ENCODE data around the gene TMEM235. TPM values are rescaled to one million over a fixed set of nuclear protein-coding genes. Genes with fewer than 3 reads are reported as not detected.
"Not testable (repeated sequence)": the region's sequence is repeated elsewhere in the genome, so short reads cannot be mapped to it uniquely, and the experiment has no call there.

The TMEM235 gene
- total RNA-seq, 1 donor from 2014 or later: not detected

GRCh38 chr17:78252111-78252634 is 20.7 kb downstream of the TMEM235 start:
- Histone ChIP-seq H3K4me2 (no peak overlapping the region), H3K9ac (no peak overlapping the region), H3K27me3 (no peaks in the 10 kb centered on the region), H3K36me3 (no peaks in the 10 kb centered on the region), H3K79me2 (ENCODE audit: low read depth) (peaks cover 6% of the 10 kb centered on the region), H3F3A (ENCODE audit: low read depth) (no peaks in the 10 kb centered on the region), H3K4me1 (peaks cover 20% of the 10 kb centered on the region), H4K20me1 (ENCODE audit: low read depth) (no peaks in the 10 kb centered on the region), H3K4me3 (no peak overlapping the region), H3K27ac (no peak overlapping the region), H3K9me3 (ENCODE audit: low read depth) (no peaks in the 10 kb centered on the region), H2AFZ (replicated peaks) (no peak overlapping the region)
- Mint-ChIP-seq H3K4me1 (peaks cover 35% of the 10 kb centered on the region), H3K27me3 (ENCODE audit: insufficient read depth, low read depth) (peaks cover 4% of the 10 kb centered on the region), H3K4me3 (no peak overlapping the region), H3K27ac (no peak overlapping the region), H3K9me3 (peaks cover 3% of the 10 kb centered on the region), H3K36me3 (no peaks in the 10 kb centered on the region)
- TF ChIP-seq EZH2 (IDR thresholded peaks at IDR 0.05) (no peak), CTCF (IDR thresholded peaks at IDR 0.05) (no peak)
- DNase-seq (ENCODE audit: low spot score): no peak

GRCh38 chr17:78252701-78253635 is 21.5 kb downstream of the TMEM235 start:
- Histone ChIP-seq H3K4me3 (no peak overlapping the region), H3F3A (ENCODE audit: low read depth) (no peaks in the 10 kb centered on the region), H3K4me1 (peaks cover 28% of the 10 kb centered on the region), H2AFZ (replicated peaks) (no peak overlapping the region), H3K36me3 (no peaks in the 10 kb centered on the region), H3K4me2 (no peak overlapping the region), H3K27me3 (no peaks in the 10 kb centered on the region), H3K9me3 (ENCODE audit: low read depth) (no peaks in the 10 kb centered on the region), H4K20me1 (ENCODE audit: low read depth) (no peaks in the 10 kb centered on the region), H3K27ac (no peak overlapping the region), H3K79me2 (ENCODE audit: low read depth) (peaks cover 6% of the 10 kb centered on the region), H3K9ac (no peak overlapping the region)
- no peak for DNase-seq (ENCODE audit: low spot score)
- H3K36me3 Mint-ChIP-seq: no peaks in the 10 kb centered on the region
- peaks cover 39% of the 10 kb centered on the region for H3K4me1 Mint-ChIP-seq
- TF ChIP-seq EZH2 (IDR thresholded peaks at IDR 0.05) (no peak), EZH2phosphoT487 (IDR thresholded peaks at IDR 0.05) (no peak), CTCF (IDR thresholded peaks at IDR 0.05) (no peak)
- no peaks in the 10 kb centered on the region for H3K9me3 Mint-ChIP-seq
- peaks cover 4% of the 10 kb centered on the region for H3K27me3 Mint-ChIP-seq (ENCODE audit: insufficient read depth, low read depth)
- H3K4me3 Mint-ChIP-seq: peak overlapping the region; percentile 82
- H3K27ac Mint-ChIP-seq: no peak overlapping the region

- not testable (repeated sequence) for H3K27ac ChIP-seq, H3K27ac Mint-ChIP-seq
These were observed 22.2 kb downstream of the TMEM235 start for GRCh38 chr17:78253636-78253945.

More at GRCh38 chr17:78253636-78253945, 22.2 kb downstream of the TMEM235 start:
- not testable (repeated sequence) for H2AFZ ChIP-seq (replicated peaks); H4K20me1 ChIP-seq (ENCODE audit: low read depth); DNase-seq (ENCODE audit: low spot score); H3K36me3 ChIP-seq; H3K9me3 ChIP-seq (ENCODE audit: low read depth); H3K9ac ChIP-seq; H3K27me3 Mint-ChIP-seq (ENCODE audit: insufficient read depth, low read depth); H3F3A ChIP-seq (ENCODE audit: low read depth); H3K79me2 ChIP-seq (ENCODE audit: low read depth); H3K9me3 Mint-ChIP-seq; H3K36me3 Mint-ChIP-seq; H3K27me3 ChIP-seq
- H3K4me1 Mint-ChIP-seq: peaks cover 40% of the 10 kb centered on the region
- H3K4me3 Mint-ChIP-seq: peak overlapping the region; percentile 83
- Histone ChIP-seq H3K4me2 (peak overlapping the region; percentile 82), H3K4me1 (peaks cover 33% of the 10 kb centered on the region), H3K4me3 (peak overlapping the region; percentile 66)

Measured in neural progenitor cell (in vitro differentiated cells).